HG03095 (cell line): ENCODE results near the gene LCK.

Experiments used
- ATAC-seq: cut with Tn5 transposase; IDR thresholded peaks from one replicate; pipeline ENCODE4 v1.9.1; 2021; ENCODE audit warnings: moderate library complexity; ENCODE audit not compliant: unreplicated experiment

The LCK gene

GRCh38 chr1:32318127-32318869 lies 67.2 kb downstream of the LCK start:
- no peak for ATAC-seq

DNA sequence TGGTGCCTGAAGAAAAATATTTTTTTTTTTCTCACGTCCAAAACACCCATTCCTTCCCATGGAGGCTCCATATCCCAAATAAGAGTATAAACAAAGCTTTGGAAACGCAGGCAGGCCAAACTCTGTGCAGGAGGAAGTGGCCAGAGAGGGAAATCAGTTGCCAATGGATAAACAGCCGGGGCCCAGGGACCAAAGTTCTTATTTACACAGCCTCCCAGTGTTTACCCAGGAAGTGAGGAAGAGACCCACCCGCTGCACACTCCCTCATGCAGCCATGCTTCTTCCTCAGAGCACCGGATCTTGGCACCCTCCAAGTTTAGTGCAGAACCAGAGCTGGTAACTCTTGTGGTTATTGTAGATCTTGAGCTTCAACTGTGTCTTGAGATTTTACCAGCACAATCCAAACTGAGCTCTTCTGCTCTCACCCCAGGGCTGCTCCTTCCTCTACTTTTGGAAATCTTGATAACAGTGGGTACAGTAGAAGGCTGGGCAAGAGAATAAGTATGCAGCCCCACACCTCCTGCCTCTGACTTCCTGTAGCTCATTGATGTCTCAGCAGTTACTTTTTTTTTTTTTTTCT lies 70.7 kb downstream of the LCK start:
- no peak for ATAC-seq

GRCh38 chr1:32327204-32327603 lies 76.1 kb downstream of the LCK start:
- no peak for ATAC-seq

GRCh38 chr1:32329931-32330466 lies 78.9 kb downstream of the LCK start:
- no peak for ATAC-seq

GRCh38 chr1:32330558-32331151 lies 79.6 kb downstream of the LCK start:
- no peak for ATAC-seq

DNA sequence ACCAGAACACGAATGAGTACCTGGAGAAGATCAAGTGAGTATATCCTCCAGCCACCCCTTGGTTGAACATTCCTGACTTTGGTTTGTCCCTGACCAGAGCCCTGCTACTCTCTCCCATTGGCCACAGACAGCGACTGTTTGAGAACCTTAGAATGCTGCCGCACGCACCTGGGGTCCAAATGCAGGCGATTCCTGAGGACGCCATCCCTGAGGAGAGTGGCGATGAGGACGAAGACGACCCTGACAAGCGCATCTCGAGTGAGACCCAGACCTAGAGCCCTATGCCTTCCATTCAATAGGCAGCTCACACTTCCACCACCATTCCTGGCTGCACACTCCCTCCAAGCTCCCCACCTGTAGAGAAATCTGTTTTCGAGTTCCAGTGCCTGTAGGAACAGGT lies 80.5 kb downstream of the LCK start:
- no peak for ATAC-seq

DNA sequence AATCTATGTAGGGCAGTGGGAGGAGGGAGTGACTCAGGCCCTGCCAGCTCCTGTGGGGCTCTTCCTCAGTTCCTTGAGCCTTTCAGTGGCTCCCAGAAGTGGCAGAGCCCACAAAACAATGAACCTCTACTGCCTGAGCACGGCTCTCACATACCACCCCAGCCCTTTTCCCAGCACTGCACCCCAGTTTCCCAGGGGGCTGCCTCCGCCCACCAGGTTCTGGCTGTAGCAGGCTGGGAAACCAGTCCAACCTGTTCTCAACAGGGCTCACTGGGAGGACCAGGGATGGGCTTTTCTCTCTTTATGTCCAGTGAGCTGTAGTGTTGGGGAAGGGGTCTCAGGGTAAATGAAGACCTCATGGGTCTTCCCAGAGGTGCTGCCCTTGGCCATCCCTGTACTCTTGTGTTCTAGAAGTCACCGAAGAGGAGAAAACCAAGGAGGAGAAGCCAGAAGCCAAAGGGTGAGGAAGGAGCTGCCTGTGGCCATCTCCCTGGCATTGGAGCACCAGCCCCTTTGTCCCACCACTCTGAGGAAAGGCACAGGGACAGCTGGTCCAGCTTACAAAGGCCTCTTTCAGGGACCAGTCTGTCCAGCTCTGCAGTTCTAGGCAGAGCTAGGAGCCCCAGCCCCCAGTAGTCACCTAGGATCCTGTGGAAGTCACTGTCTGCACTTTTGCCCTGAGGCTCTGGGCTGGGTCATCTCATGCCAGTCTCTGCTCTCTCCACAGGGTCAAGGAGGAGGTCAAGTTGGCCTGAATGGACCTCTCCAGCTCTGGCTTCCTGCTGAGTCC lies 81.4 kb downstream of the LCK start:
- ATAC-seq, result no peak

DNA sequence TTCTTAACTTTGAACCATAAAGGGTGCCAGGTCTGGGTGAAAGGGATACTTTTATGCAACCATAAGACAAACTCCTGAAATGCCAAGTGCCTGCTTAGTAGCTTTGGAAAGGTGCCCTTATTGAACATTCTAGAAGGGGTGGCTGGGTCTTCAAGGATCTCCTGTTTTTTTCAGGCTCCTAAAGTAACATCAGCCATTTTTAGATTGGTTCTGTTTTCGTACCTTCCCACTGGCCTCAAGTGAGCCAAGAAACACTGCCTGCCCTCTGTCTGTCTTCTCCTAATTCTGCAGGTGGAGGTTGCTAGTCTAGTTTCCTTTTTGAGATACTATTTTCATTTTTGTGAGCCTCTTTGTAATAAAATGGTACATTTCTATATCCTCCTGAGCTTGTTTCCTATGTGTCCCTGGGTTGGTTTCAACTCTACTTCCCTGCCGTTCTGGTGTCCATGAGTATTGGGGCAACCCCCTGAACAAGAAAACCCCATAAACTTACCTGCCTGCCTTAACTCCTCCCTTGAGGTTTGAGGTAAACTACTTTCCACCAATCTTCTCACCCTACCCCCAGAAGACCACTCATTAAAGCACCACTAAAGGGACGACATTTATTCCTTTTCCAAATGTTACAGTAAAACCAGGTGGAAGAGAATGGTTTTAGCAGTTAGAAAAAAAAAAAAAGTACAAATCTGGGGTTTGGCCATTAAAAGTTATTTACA lies 82.3 kb downstream of the LCK start:
- ATAC-seq, result no peak

GRCh38 chr1:32334274-32334861 lies 83.3 kb downstream of the LCK start:
- ATAC-seq, result no peak

GRCh38 chr1:32334864-32335534 lies 83.9 kb downstream of the LCK start:
- ATAC-seq, result no peak

DNA sequence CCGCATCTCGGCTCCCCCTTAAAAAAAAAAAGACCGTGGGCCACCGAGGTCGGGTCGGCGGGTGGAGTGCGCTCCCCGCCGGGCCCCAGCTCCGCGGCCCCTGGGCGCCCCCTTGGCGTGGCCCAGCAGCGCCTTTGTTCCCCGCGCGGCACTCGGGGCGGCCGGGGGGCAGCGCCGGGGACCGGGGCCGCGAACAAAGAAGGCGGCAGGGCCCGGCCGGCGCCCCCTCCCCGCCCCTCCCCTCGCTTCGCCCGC lies 84.4 kb downstream of the LCK start:
- ATAC-seq, result no peak
